Fibroblast of mammary gland (primary cell): ENCODE measurements around the gene ERAP2.
A peak's percentile ranks its signal among the peaks of the same experiment; 100 is the strongest.

Experiments used
- DNase-seq: peaks from one replicate; pipeline ENCODE4 v3.0.0-alpha.2; 2010; ENCODE audit warnings: low read depth
- H3K4me3 ChIP-seq: 2 replicates; pipeline ENCODE4 v1.5.1; 2011; ENCODE audit warnings: low read depth, mild to moderate bottlenecking, low read length, moderate library complexity; ENCODE audit not compliant: control insufficient read depth
- CTCF ChIP-seq: conservative IDR thresholded peaks from 2 replicates; pipeline ENCODE4 v1.5.1; 2011; ENCODE audit warnings: low read depth, low read length, inconsistent platforms; ENCODE audit not compliant: control insufficient read depth, insufficient read depth

The ERAP2 gene

GRCh38 chr5:96893342-96893741 is 17.0 kb downstream of the ERAP2 start:
- TF ChIP-seq CTCF = no peak
- no peak overlapping the region for H3K4me3 ChIP-seq
- DNase-seq = peak; percentile 68

GRCh38 chr5:96896276-96896675 is 20.0 kb downstream of the ERAP2 start:
- no peak overlapping the region for H3K4me3 ChIP-seq
- no peak for DNase-seq
- TF ChIP-seq CTCF = no peak

GRCh38 chr5:96896806-96897205 is 20.5 kb downstream of the ERAP2 start:
- TF ChIP-seq CTCF = no peak
- no peak overlapping the region for H3K4me3 ChIP-seq
- DNase-seq = no peak

GRCh38 chr5:96901384-96901783 is 25.1 kb downstream of the ERAP2 start:
- H3K4me3 ChIP-seq = no peak overlapping the region
- TF ChIP-seq CTCF = no peak
- DNase-seq = no peak

- no peak for TF ChIP-seq CTCF
- no peak for DNase-seq
- H3K4me3 ChIP-seq = no peak overlapping the region
Measured at GRCh38 chr5:96901841-96902240, 25.5 kb downstream of the ERAP2 start.

- DNase-seq = no peak
- no peak for TF ChIP-seq CTCF
- H3K4me3 ChIP-seq = no peak overlapping the region
Measured at GRCh38 chr5:96902876-96903275, 26.6 kb downstream of the ERAP2 start.

- DNase-seq = peak; percentile 24
- no peak overlapping the region for H3K4me3 ChIP-seq
- TF ChIP-seq CTCF = no peak
Measured at GRCh38 chr5:96903300-96903699, 27.0 kb downstream of the ERAP2 start.
